ENCODE data around the gene TNNC1. TPM values are rescaled to one million over a fixed set of nuclear protein-coding genes. Genes with fewer than 3 reads are reported as not detected.

Gene TNNC1
- total RNA-seq: 3,730 and 3,876 TPM in 2 replicates
- polyA plus RNA-seq (2012): 2,191 TPM

GRCh38 chr3:52453496-52454249, at the start of gene TNNC1:
Gene TNNC1, minus strand, starts transcription at chr3:52454041. Its CDS starts 26 bp downstream, at chr3:52454015.
- peak; percentile 89 for DNase-seq (ENCODE audit: low read depth)

DNA sequence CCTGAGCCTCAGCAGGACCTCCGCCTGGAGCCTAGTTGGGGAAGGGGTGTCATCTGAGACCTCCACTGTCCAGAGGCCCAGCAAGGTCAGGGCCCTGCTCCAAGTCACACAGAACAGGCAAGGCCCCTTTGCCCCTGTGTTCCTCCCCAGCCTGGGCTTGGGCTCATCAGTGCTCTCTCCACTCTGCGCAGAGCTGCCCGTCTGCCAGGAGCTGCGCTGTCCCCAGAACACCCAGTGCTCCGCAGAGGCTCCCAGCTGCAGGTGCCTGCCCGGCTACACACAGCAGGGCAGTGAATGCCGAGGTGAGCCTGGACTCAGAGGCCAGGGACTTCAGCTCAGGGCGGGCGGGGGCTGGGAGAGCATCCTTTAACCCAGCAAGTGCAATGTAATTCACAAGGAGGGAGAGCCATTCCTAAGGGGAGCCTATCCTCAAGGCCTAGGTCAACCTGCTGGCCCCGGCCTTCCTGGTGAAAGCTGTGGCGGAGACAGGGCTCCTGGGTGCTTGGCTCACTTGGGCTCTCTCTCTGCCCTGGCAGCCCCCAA, 49.0 kb upstream of the TNNC1 start:
- DNase-seq (ENCODE audit: low read depth): no peak

GRCh38 chr3:52502001-52502400, 48.2 kb upstream of the TNNC1 start:
- DNase-seq (ENCODE audit: low read depth): no peak

DNA sequence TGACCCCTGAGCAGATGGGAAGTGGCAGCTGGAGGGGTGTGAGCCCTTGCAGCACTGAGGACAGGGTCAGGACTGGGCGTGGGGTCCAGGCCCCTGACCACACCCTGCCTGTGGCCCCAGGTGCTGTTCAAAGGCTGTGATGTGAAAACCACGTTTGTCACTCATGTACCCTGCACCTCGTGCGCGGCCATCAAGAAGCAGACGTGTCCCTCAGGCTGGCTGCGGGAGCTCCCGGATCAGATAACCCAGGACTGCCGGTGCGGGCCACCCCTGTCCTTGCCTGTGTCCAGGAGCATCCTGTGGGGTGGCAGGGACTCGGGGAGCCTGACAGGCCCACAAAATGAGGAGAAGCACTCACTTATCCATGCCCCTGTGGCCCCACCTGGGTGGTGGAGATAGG, 47.2 kb upstream of the TNNC1 start:
- DNase-seq (ENCODE audit: low read depth): no peak

DNA sequence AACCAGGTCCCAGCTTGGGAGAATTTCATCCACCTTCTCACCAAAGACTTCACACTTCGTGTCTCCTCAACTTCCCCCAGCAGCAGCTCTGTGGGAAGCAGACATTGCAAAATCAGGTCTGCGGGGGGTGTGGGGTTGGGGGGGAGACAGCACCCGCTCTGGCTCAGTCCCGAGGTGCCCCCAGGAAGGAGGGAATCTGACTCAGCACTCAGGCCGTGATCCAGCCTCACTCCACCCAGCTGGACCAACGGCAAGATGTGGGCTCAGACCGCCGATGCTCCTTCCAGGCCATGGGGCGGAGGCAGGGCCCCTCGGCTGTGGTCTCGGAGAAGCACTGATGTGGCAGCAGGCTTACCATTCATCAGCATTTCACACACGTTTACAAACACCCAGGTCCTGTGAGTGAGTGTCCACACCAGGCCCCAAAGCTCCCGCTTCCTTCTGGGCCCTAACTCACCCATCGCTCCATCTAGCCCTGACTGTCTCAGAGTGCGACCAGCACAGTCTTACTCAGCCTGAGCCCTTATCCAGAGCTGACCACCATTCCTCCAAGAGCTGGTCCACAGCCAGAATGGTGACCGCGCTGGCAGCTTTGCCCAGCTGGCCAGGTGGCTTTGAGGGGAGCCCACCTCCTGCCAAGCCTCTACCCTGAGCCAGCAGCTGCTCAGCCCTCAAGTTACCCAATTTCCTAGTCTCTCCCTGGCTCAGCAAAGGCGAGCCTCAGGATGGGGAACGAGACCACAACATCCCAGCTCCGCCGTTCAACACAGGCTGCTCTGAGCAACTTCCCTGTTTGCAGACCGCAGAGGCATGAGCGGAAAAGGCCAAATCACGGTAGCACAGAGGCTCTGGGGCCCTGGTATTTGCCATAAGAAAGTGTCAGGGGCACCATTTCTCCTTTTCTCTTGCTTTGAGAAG, 44.6 kb upstream of the TNNC1 start:
- DNase-seq (ENCODE audit: low read depth): peak; percentile 94

GRCh38 chr3:52495777-52496602, 42.1 kb upstream of the TNNC1 start:
- peak; percentile 83 for DNase-seq (ENCODE audit: low read depth)

- no peak for DNase-seq (ENCODE audit: low read depth)
Measured at GRCh38 chr3:52494886-52495495, 41.1 kb upstream of the TNNC1 start, which contains the start of gene STAB1. Gene STAB1, plus strand, starts transcription at chr3:52495338. Its CDS starts 76 bp downstream, at chr3:52495414.

DNA sequence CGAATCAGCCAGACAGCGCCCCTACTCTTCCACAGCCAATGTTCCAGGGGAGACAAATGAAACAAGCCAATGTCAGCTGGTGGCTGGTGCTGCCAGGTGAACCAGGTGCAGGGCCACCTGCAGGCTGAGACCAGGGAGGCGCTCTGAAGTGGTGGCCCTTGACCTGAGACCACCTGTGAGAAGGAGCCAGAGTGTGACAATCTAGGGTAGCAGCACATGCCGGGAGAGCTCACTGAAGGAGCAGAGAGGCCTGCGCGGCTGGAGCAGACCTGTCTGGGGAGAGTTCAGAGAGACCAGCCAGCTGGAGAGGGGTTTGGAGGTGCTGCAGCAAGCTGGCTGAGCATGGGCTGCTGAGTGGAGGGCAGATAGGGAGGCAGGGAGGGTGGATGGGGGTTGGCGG, 40.6 kb upstream of the TNNC1 start:
- DNase-seq (ENCODE audit: low read depth): no peak

DNA sequence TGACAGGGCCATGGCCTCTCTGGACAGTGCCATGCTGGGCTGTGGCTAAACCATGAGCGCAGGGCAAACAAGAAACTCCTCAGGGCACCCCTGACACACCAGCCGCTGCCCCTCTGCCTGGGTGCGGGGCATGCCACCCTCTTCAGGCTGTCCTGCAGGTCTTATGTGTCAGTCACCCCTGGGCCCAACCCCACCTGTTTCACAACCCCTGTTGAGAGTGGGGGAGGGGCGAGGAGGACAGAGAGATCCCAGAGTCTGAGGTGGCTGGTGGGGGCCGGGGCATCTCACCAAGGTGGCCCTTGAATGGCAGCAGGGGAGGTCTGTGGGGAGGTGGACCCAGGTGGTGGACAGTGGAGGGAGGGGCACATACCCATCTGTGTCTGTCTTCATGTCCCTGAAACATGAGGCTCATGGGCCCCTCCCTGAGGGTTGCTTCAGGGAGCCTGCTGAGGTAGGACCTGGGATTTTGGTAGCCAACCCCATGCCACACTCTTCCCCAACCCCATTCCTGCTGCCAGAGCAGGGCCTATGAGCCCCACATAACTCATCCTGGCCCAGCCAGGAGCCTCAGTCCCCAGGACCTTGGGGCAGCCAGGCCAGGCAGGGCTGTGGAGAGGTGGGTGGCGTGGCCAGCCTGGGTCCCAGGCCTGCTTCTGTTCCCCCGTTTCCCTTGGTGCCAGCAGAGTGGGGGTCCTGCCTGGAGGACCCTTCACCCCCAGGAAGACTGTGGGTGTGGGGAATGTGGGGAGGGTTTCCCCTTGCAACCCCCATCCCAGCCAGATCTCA, 39.6 kb upstream of the TNNC1 start:
- DNase-seq (ENCODE audit: low read depth): no peak

GRCh38 chr3:52492059-52492458, 38.2 kb upstream of the TNNC1 start:
- no peak for DNase-seq (ENCODE audit: low read depth)

DNA sequence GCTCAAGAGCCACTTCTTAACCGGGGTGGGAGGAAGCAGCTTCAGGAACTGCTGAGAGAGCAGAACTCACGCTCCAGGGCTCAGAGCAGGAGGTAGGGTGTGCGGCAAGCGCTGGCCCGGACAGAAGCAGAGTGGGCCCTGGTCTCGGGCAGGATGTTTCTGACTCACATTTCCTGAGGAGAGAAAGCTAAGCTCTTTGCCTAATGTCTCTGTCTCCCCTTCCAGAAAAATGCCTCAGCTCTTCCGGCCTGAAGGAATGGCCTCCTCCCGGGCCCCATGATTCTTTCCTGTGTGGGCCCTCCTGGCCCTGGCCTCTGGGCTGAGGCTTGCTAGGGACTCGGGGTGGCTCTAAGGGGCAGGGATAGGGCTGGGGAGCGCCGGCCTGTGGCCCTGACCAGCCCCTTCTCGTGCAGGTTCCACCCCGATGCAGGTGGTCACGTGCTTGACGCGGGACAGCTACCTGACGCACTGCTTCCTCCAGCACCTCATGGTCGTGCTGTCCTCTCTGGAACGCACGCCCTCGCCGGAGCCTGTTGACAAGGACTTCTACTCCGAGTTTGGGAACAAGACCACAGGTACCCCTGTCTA, 37.2 kb upstream of the TNNC1 start:
- DNase-seq (ENCODE audit: low read depth): no peak

DNA sequence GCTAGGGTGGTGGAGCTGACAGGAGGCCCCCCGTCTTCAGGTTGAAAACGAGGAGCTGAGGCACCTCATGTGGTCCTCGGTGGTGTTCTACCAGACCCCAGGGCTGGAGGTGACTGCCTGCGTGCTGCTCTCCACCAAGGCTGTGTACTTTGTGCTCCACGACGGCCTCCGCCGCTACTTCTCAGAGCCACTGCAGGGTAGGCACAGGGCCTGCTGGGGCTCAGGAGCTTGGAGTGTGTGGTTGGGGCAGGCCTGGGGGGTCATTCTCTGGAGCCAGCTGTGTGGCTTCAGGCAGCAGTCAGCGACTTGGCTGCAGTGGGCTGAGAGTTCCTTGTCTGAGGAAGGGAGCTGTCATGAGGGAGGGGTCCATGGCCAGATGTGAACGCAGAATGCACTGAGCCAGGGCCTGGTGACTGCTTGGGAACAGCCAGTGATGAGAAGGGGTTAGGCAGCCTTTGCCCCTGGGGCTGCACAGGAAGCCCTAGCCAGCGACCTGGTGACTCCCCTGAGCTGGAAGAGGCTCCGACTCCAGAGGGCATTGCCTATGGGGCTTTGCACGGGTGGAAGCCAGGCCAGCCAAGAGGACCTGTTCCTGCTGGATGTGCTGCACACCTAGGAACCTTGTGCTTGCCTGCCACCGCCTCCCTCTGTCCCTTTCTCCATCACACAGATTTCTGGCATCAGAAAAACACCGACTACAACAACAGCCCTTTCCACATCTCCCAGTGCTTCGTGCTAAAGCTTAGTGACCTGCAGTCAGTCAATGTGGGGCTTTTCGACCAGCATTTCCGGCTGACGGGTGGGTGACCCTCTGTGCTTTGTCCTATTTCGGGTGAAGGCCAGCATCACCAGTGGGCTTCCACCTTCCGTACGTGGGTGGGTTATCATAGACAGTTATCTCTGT, 36.4 kb upstream of the TNNC1 start:
- no peak for DNase-seq (ENCODE audit: low read depth)

GRCh38 chr3:52489453-52489852, 35.6 kb upstream of the TNNC1 start:
- no peak for DNase-seq (ENCODE audit: low read depth)

- no peak for DNase-seq (ENCODE audit: low read depth)
Measured at GRCh38 chr3:52488746-52489145, 34.9 kb upstream of the TNNC1 start.

DNA sequence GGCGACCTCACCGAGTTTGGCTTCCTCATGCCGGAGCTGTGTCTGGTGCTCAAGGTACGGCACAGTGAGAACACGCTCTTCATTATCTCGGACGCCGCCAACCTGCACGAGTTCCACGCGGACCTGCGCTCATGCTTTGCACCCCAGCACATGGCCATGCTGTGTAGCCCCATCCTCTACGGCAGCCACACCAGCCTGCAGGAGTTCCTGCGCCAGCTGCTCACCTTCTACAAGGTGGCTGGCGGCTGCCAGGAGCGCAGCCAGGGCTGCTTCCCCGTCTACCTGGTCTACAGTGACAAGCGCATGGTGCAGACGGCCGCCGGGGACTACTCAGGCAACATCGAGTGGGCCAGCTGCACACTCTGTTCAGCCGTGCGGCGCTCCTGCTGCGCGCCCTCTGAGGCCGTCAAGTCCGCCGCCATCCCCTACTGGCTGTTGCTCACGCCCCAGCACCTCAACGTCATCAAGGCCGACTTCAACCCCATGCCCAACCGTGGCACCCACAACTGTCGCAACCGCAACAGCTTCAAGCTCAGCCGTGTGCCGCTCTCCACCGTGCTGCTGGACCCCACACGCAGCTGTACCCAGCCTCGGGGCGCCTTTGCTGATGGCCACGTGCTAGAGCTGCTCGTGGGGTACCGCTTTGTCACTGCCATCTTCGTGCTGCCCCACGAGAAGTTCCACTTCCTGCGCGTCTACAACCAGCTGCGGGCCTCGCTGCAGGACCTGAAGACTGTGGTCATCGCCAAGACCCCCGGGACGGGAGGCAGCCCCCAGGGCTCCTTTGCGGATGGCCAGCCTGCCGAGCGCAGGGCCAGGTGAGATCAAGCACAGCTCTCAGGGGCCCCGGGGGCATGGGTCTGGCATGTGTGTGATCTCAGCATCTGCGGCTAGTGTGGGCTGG, 34.2 kb upstream of the TNNC1 start:
- no peak for DNase-seq (ENCODE audit: low read depth)

DNA sequence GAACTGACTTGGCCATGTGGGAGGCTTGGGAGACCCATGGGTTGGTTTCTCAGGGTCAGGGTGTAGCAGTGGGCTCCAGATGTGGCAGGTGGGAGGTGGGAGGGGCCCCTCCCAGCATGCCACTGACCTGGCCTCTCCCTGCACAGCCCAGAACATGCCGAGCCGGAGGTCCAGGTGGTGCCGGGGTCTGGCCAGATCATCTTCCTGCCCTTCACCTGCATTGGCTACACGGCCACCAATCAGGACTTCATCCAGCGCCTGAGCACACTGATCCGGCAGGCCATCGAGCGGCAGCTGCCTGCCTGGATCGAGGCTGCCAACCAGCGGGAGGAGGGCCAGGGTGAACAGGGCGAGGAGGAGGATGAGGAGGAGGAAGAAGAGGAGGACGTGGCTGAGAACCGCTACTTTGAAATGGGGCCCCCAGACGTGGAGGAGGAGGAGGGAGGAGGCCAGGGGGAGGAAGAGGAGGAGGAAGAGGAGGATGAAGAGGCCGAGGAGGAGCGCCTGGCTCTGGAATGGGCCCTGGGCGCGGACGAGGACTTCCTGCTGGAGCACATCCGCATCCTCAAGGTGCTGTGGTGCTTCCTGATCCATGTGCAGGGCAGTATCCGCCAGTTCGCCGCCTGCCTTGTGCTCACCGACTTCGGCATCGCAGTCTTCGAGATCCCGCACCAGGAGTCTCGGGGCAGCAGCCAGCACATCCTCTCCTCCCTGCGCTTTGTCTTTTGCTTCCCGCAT, 33.4 kb upstream of the TNNC1 start:
- no peak for DNase-seq (ENCODE audit: low read depth)

All from myocyte (in vitro differentiated cells).